Neural cell (in vitro differentiated cells): Measurements from ENCODE around the gene GIPC2.

Source experiments
- EP300 ChIP-seq: fragments of 450-650 bp; conservative IDR thresholded peaks from 2 replicates; pipeline ENCODE4 v1.6.1; 2014; ENCODE audit warnings: antibody characterized with exemption, mild to moderate bottlenecking, moderate library complexity; ENCODE audit not compliant: poor library complexity, severe bottlenecking
- EZH2 ChIP-seq: fragments of 200-600, 300-800 bp; shearing (Covaris generic), sonication (generic); IDR thresholded peaks from 2 replicates; pipeline ENCODE4 v1.6.1; 2014; ENCODE audit warnings: antibody characterized with exemption, low read length, borderline replicate concordance, mild to moderate bottlenecking; ENCODE audit not compliant: insufficient read depth, poor library complexity, severe bottlenecking
- MXI1 ChIP-seq: fragments of 450-650 bp; conservative IDR thresholded peaks from 2 replicates; pipeline ENCODE4 v1.6.1; 2014; ENCODE audit warnings: antibody characterized with exemption, mild to moderate bottlenecking; ENCODE audit not compliant: poor library complexity, severe bottlenecking
- POLR2AphosphoS5 ChIP-seq: IDR thresholded peaks from 2 replicates; pipeline ENCODE4 v1.6.1; 2012
- RAD21 ChIP-seq: fragments of 450-650 bp; conservative IDR thresholded peaks from 2 replicates; pipeline ENCODE4 v1.6.1; 2014; ENCODE audit warnings: antibody characterized with exemption, mild to moderate bottlenecking, moderate library complexity
- REST ChIP-seq: IDR thresholded peaks from 2 replicates; pipeline ENCODE4 v1.6.1; 2012; ENCODE audit warnings: borderline replicate concordance
- SMC3 ChIP-seq: fragments of 450-650 bp; conservative IDR thresholded peaks from 2 replicates; pipeline ENCODE4 v1.6.1; 2014; ENCODE audit warnings: antibody characterized with exemption, mild to moderate bottlenecking, moderate library complexity; ENCODE audit not compliant: poor library complexity
- TAF1 ChIP-seq: IDR thresholded peaks from 2 replicates; pipeline ENCODE4 v1.6.1; 2012; ENCODE audit warnings: low read depth
- TF ChIP-seq, protein P1 (sequence below): fragments of 450-650 bp; IDR thresholded peaks from 2 replicates; pipeline ENCODE4 v1.5.1; 2014; ENCODE audit warnings: antibody characterized with exemption, mild to moderate bottlenecking, moderate library complexity; ENCODE audit not compliant: poor library complexity, severe bottlenecking

DNA sequence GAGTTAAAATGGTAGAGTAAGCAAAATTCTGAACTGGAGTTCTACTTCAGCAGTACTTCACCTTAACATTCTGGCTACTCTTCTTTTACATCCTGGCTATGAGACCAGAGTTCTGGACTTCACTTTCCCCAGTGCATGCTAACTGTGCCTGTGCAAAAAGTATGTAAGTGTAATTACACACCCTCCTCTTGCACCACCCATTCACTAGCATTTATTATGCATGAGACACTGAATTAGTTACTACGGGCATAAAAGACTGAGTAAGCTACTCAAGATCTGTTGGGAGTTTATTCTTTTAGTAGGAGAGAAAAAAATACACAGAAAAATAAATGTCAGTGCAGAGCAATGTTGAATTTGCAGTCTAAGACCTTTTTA is 87.2 kb downstream of the GIPC2 start:
- TF ChIP-seq, protein P1, sequence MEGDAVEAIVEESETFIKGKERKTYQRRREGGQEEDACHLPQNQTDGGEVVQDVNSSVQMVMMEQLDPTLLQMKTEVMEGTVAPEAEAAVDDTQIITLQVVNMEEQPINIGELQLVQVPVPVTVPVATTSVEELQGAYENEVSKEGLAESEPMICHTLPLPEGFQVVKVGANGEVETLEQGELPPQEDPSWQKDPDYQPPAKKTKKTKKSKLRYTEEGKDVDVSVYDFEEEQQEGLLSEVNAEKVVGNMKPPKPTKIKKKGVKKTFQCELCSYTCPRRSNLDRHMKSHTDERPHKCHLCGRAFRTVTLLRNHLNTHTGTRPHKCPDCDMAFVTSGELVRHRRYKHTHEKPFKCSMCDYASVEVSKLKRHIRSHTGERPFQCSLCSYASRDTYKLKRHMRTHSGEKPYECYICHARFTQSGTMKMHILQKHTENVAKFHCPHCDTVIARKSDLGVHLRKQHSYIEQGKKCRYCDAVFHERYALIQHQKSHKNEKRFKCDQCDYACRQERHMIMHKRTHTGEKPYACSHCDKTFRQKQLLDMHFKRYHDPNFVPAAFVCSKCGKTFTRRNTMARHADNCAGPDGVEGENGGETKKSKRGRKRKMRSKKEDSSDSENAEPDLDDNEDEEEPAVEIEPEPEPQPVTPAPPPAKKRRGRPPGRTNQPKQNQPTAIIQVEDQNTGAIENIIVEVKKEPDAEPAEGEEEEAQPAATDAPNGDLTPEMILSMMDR: no peak
- TF ChIP-seq EZH2: no peak
- no peak for TF ChIP-seq MXI1
- no peak for TF ChIP-seq RAD21
- TF ChIP-seq REST: no peak
- TF ChIP-seq TAF1: no peak
- no peak for TF ChIP-seq POLR2AphosphoS5
- no peak for TF ChIP-seq EP300
- no peak for TF ChIP-seq SMC3
